ENCODE results near the gene FCN2. TPM values are rescaled to one million over a fixed set of nuclear protein-coding genes. Genes with fewer than 3 reads are reported as not detected.
A peak's percentile ranks its signal among the peaks of the same experiment; 100 is the strongest.

The FCN2 gene
- total and polyA plus RNA-seq, 8 donors, result not detected

- peak overlapping the region in 1 of 2 donors; percentile 86 for H3K27ac ChIP-seq
- DNase-seq (no peak), ATAC-seq (peak; percentile 63)
- H3K9me3 ChIP-seq, result peaks cover 0 to 7% of the 10 kb centered on the region in 2 donors
- peaks cover 0 to 78% of the 10 kb centered on the region in 2 donors for H3K4me1 ChIP-seq
- TF ChIP-seq CTCF (IDR thresholded peaks at IDR 0.05), result no peak
- H3K4me3 ChIP-seq, result no peak overlapping the region
- no peaks in the 10 kb centered on the region for H3K36me3 ChIP-seq
- H3K27me3 ChIP-seq, result peaks cover 0 to under 1% of the 10 kb centered on the region in 2 donors
- intact Hi-C loops (cut with DNase I), result no loop called here
Observed at GRCh38 chr9:134922932-134923240, 42.3 kb downstream of the FCN2 start.

GRCh38 chr9:134923466-134923865 lies 42.9 kb downstream of the FCN2 start:
- TF ChIP-seq CTCF (IDR thresholded peaks at IDR 0.05), result no peak
- Histone ChIP-seq H3K9me3 (peaks cover 0 to 7% of the 10 kb centered on the region in 2 donors), H3K36me3 (no peaks in the 10 kb centered on the region), H3K27ac (peak overlapping the region in 1 of 2 donors; percentile 86), H3K4me1 (peaks cover 0 to 78% of the 10 kb centered on the region in 2 donors), H3K4me3 (no peak overlapping the region), H3K27me3 (no peaks in the 10 kb centered on the region)
- DNase-seq (no peak), ATAC-seq (no peak)
- intact Hi-C loops (cut with DNase I), result no loop called here

GRCh38 chr9:134925011-134925511 lies 44.5 kb downstream of the FCN2 start:
- intact Hi-C loops (cut with DNase I), result no loop called here
- no peak for ATAC-seq
- no peak for TF ChIP-seq CTCF (IDR thresholded peaks at IDR 0.05)
- peak in 2 of 4 donors; percentile 21 to 30 for DNase-seq
- Histone ChIP-seq H3K27me3 (peaks cover 0 to 5% of the 10 kb centered on the region in 2 donors), H3K4me3 (no peak overlapping the region), H3K27ac (peak overlapping the region in 1 of 2 donors; percentile 48), H3K36me3 (no peaks in the 10 kb centered on the region), H3K9me3 (no peaks in the 10 kb centered on the region), H3K4me1 (peaks cover 0 to 80% of the 10 kb centered on the region in 2 donors)

- no peak overlapping the region for H3K4me3 ChIP-seq
- H3K9me3 ChIP-seq, result no peaks in the 10 kb centered on the region
- H3K27me3 ChIP-seq, result peaks cover 0 to 30% of the 10 kb centered on the region in 2 donors
- no peak for TF ChIP-seq CTCF (IDR thresholded peaks at IDR 0.05)
- ATAC-seq (peak; percentile 16), DNase-seq (no peak)
- peak overlapping the region in 1 of 2 donors; percentile 85 for H3K27ac ChIP-seq
- intact Hi-C loops (cut with DNase I), result no loop called here
- no peaks in the 10 kb centered on the region for H3K36me3 ChIP-seq
- H3K4me1 ChIP-seq, result peaks cover 0 to 72% of the 10 kb centered on the region in 2 donors
Observed at GRCh38 chr9:134928436-134929192, 48.0 kb downstream of the FCN2 start.

Measured in left lung (tissue), 10 donors.